IMR-90 (cell line): ENCODE measurements around the gene TSTD1.

Experiments
- CEBPB ChIP-seq: IDR thresholded peaks from 2 replicates; pipeline ENCODE4 v1.6.1; 2012; ENCODE audit warnings: low read depth, low read length, improper control_type of control experiment
- CTCF ChIP-seq: conservative IDR thresholded peaks from 2 replicates; pipeline ENCODE4 v1.5.1; 2012; ENCODE audit warnings: mild to moderate bottlenecking, low read depth, low read length, improper control_type of control experiment
- ELK1 ChIP-seq: fragments of 150-350 bp; IDR thresholded peaks from 2 replicates; pipeline ENCODE4 v1.6.1; 2016; ENCODE audit warnings: low read depth, mild to moderate bottlenecking, low read length, moderate library complexity, borderline replicate concordance
- MAFK ChIP-seq: IDR thresholded peaks from 2 replicates; pipeline ENCODE4 v1.6.1; 2012; ENCODE audit warnings: low read depth, low read length, improper control_type of control experiment
- POLR2A ChIP-seq: IDR thresholded peaks from 2 replicates; pipeline ENCODE4 v1.6.1; 2012; ENCODE audit warnings: mild to moderate bottlenecking, low read depth, low read length
- RCOR1 ChIP-seq: IDR thresholded peaks from 2 replicates; pipeline ENCODE4 v1.6.1; 2012; ENCODE audit warnings: mild to moderate bottlenecking, low read length, improper control_type of control experiment; ENCODE audit not compliant: insufficient replicate concordance
- USF2 ChIP-seq: fragments of 150-350 bp; IDR thresholded peaks from 2 replicates; pipeline ENCODE4 v1.6.1; 2017; ENCODE audit warnings: mild to moderate bottlenecking, antibody characterized with exemption, low read length, low read depth

GRCh38 chr1:161008869-161009510, 29.8 kb downstream of the TSTD1 start:
- TF ChIP-seq RCOR1, result no peak
- no peak for TF ChIP-seq USF2
- TF ChIP-seq ELK1, result no peak
- no peak for TF ChIP-seq CTCF
- TF ChIP-seq MAFK, result no peak
- TF ChIP-seq POLR2A, result no peak
- TF ChIP-seq CEBPB, result peak; percentile 72
